DOHH2 (cell line): ENCODE measurements around the gene RAD9A.

Experiments
- H3F3A ChIP-seq: fragments of 200-600 bp; sonication (generic), shearing (Covaris generic); 2 replicates; pipeline ENCODE4 v1.6.0; 2016; ENCODE audit warnings: antibody characterized with exemption, mild to moderate bottlenecking; ENCODE audit not compliant: control insufficient read depth, insufficient read depth
- H3K27ac ChIP-seq: fragments of 200-600 bp; sonication (generic); 2 replicates; pipeline ENCODE4 v1.5.1; 2014; ENCODE audit warnings: low read depth, mild to moderate bottlenecking, low read length, moderate library complexity
- H3K27me3 ChIP-seq: fragments of 200-600 bp; sonication (generic); 2 replicates; pipeline ENCODE4 v1.6.1; 2014; ENCODE audit warnings: mild to moderate bottlenecking, low read length, mixed read lengths; ENCODE audit not compliant: control insufficient read depth
- H3K36me3 ChIP-seq: fragments of 200-600 bp; sonication (generic); 2 replicates; pipeline ENCODE4 v1.6.1; 2014; ENCODE audit warnings: mild to moderate bottlenecking, low read length, moderate library complexity, mixed read lengths; ENCODE audit not compliant: control insufficient read depth
- H3K4me1 ChIP-seq: fragments of 200-600 bp; sonication (generic); 2 replicates; pipeline ENCODE4 v1.6.1; 2014; ENCODE audit warnings: mild to moderate bottlenecking, low read length, mixed read lengths; ENCODE audit not compliant: control insufficient read depth
- H3K4me2 ChIP-seq: fragments of 200-600 bp; sonication (generic); 2 replicates; pipeline ENCODE4 v1.6.0; 2014; ENCODE audit warnings: mild to moderate bottlenecking, low read length, moderate library complexity
- H3K4me3 ChIP-seq: fragments of 200-600 bp; sonication (generic); 2 replicates; pipeline ENCODE4 v1.5.1; 2014; ENCODE audit warnings: mild to moderate bottlenecking, low read length, mixed read lengths
- H3K79me2 ChIP-seq: fragments of 200-600 bp; sonication (generic); 2 replicates; pipeline ENCODE4 v1.6.1; 2014; ENCODE audit warnings: mild to moderate bottlenecking, low read length, mixed read lengths; ENCODE audit not compliant: control insufficient read depth
- H3K9me2 ChIP-seq: fragments of 200-600 bp; sonication (generic); replicated peaks from 2 replicates; pipeline ENCODE4 v1.6.1; 2014; ENCODE audit warnings: mild to moderate bottlenecking, low read length, mixed read lengths; ENCODE audit not compliant: control insufficient read depth
- H3K9me3 ChIP-seq: fragments of 200-600 bp; sonication (generic); 2 replicates; pipeline ENCODE4 v1.6.1; 2014; ENCODE audit warnings: antibody characterized with exemption, low read length, mixed read lengths; ENCODE audit not compliant: control insufficient read depth, insufficient read depth
- H4K20me1 ChIP-seq: fragments of 200-600 bp; sonication (generic); 2 replicates; pipeline ENCODE4 v1.6.0; 2014; ENCODE audit warnings: low read depth, mild to moderate bottlenecking, antibody characterized with exemption, low read length, moderate library complexity; ENCODE audit not compliant: control insufficient read depth, insufficient read depth
- EZH2phosphoT487 ChIP-seq: fragments of 200-600 bp; sonication (generic); IDR thresholded peaks from 2 replicates; pipeline ENCODE4 v1.6.1; 2017; ENCODE audit warnings: borderline replicate concordance, mild to moderate bottlenecking, antibody characterized with exemption, low read length, moderate library complexity, mixed read lengths
- TF ChIP-seq, protein P1 (sequence below): fragments of 200-600 bp; sonication (generic); IDR thresholded peaks from one replicate; pipeline ENCODE4 v1.5.1; 2014; ENCODE audit warnings: antibody characterized with exemption, mild to moderate bottlenecking, low read depth, low read length; ENCODE audit not compliant: poor library complexity, severe bottlenecking

The RAD9A gene

DNA sequence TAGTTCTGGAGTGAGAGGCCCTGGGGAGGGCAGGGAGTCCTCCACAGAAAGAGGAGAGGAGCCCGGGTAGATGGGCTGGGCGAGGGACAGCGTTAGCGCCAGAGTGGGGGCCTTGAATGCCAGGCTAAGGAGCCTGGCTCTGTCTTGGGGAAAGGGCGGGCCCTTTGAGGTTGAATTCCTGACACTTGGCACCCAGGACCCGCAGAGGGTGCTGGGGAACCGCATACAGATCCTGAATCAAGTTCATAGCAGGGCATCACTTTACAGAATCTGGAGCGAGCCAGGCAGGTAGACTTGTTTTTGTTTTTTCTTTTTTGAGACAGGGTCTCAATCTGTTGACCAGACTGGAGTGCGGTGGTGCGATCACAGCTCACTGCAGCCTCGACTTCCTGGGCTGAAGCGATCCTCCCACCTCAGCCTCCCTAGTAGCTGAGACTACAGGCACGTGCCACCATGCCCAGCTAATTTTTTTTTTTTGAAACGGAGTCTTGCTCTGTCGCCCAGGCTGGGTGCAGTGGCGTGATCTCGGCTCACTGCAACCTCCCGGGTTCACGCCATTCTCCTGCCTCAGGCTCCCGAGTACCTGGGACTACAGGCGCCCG lies 29.7 kb downstream of the RAD9A start:
- no peak overlapping the region for H3K27ac ChIP-seq
- H3K27me3 ChIP-seq, result no peaks in the 10 kb centered on the region
- TF ChIP-seq, protein P1, sequence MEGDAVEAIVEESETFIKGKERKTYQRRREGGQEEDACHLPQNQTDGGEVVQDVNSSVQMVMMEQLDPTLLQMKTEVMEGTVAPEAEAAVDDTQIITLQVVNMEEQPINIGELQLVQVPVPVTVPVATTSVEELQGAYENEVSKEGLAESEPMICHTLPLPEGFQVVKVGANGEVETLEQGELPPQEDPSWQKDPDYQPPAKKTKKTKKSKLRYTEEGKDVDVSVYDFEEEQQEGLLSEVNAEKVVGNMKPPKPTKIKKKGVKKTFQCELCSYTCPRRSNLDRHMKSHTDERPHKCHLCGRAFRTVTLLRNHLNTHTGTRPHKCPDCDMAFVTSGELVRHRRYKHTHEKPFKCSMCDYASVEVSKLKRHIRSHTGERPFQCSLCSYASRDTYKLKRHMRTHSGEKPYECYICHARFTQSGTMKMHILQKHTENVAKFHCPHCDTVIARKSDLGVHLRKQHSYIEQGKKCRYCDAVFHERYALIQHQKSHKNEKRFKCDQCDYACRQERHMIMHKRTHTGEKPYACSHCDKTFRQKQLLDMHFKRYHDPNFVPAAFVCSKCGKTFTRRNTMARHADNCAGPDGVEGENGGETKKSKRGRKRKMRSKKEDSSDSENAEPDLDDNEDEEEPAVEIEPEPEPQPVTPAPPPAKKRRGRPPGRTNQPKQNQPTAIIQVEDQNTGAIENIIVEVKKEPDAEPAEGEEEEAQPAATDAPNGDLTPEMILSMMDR, result no peak
- no peak for TF ChIP-seq EZH2phosphoT487
- peaks cover 46% of the 10 kb centered on the region for H3K4me1 ChIP-seq
- H3K79me2 ChIP-seq, result no peaks in the 10 kb centered on the region
- peak overlapping the region; percentile 73 for H3K4me2 ChIP-seq
- H3K9me2 ChIP-seq, result no peaks in the 10 kb centered on the region
- no peaks in the 10 kb centered on the region for H4K20me1 ChIP-seq
- H3K9me3 ChIP-seq, result no peaks in the 10 kb centered on the region
- peak overlapping the region; percentile 60 for H3K4me3 ChIP-seq
- H3F3A ChIP-seq, result peaks cover 3% of the 10 kb centered on the region; the same call in 1 of the 2 replicates
- H3K36me3 ChIP-seq, result no peaks in the 10 kb centered on the region

DNA sequence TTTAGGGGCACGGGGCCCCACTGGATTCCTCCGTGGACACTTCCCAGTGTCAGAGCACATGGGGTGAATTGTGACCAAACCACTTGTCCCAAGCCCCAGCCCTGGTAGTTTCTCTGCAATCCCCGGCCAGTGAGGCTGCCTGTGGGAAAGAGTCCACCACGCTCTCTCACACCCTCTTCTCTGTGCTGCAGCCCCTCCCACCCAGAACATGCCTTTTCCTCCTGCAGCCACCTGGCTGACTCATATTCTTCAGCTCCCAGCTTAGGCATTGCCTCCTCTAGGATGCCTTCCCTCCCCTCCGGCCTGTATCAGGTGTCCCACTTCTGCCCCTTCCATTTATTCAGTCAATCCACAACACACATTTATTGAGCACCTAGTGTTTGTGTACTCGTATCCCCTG lies 31.1 kb downstream of the RAD9A start:
- Histone ChIP-seq H3K4me1 (peaks cover 40% of the 10 kb centered on the region), H4K20me1 (no peaks in the 10 kb centered on the region), H3K79me2 (no peaks in the 10 kb centered on the region), H3K9me3 (no peaks in the 10 kb centered on the region), H3K9me2 (no peaks in the 10 kb centered on the region), H3K4me2 (no peak overlapping the region), H3K27ac (no peak overlapping the region), H3K4me3 (no peak overlapping the region), H3K27me3 (no peaks in the 10 kb centered on the region), H3F3A (peaks cover 2% of the 10 kb centered on the region; the same call in 1 of the 2 replicates), H3K36me3 (no peaks in the 10 kb centered on the region)
- TF ChIP-seq EZH2phosphoT487, result no peak
- TF ChIP-seq, protein P1, result no peak

DNA sequence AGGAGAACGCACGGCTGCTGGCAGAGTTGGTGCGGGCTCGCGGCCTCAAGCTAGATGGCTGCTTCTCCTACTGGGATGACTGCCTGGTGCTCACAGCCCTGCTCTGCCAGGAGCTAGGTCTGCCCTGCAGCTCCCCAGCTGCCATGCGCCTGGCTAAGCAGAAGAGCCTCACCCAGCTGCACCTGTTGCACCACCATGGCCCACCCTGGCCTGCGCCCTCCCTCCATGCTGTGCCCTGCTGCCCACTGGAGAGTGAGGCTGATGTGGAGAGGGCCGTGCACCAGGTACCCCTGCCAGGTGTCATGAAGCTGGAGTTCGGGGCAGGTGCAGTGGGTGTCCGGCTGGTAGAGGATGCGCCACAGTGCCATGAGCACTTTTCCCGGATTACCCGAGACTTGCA lies 31.7 kb downstream of the RAD9A start:
- Histone ChIP-seq H3K4me3 (no peak overlapping the region), H3K4me2 (no peak overlapping the region), H3K9me2 (no peaks in the 10 kb centered on the region), H3K27me3 (no peaks in the 10 kb centered on the region), H3F3A (no peaks in the 10 kb centered on the region), H3K9me3 (no peaks in the 10 kb centered on the region), H3K79me2 (peaks cover 2% of the 10 kb centered on the region), H4K20me1 (no peaks in the 10 kb centered on the region), H3K4me1 (peaks cover 35% of the 10 kb centered on the region), H3K36me3 (no peaks in the 10 kb centered on the region), H3K27ac (no peak overlapping the region)
- no peak for TF ChIP-seq EZH2phosphoT487
- TF ChIP-seq, protein P1, result no peak
